ENCODE results near the gene FAM153A.
"Not testable (repeated sequence)": the region's sequence is repeated elsewhere in the genome, so short reads cannot be mapped to it uniquely, and the experiment has no call there.

FAM153A gene

DNA sequence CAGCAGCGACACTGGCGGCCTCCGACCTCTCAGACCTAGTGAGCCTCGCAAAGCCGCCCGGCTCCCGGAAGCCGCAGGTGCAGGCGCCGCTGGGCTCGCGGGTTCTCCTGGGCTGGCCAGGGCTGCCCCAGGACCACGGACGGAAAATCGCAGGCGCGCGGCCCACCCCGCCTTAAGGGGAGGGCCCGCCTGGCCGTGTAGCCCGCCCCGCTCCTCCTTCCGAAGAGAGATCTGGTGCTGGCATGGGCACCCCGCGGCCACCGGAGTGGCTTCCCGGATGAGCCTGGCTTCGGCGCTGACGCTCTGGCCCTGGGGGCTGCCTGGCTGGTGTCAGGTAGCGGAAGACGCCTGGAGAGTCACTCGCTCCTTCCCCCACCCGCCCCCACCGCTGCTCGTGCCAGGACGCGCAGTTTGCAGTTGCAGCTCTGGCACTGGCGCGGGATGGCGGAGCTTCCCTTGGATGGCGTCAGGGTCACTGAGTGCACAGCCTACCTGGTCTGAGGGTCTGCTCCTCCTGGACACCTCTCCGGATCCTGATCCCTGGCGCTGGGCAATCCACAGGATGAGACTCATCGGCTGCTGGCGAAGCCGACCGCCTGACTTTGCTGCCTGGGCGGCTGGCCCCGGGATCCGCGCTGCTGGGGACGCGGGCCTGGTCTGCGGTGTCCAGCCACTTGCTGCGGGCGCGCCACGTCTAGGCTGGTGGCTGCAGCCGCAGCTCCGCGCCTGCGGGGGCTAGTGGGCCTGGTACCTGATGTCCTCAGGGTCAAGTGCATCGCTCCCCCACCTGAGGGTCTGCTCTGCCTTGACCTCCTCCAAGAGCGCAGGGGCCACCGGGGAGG is at the start of gene FAM153A:
Gene FAM153A (minus strand): TSS at position 108 of the 842 bp plus-strand sequence.
- DNase-seq = not testable (repeated sequence)

DNA sequence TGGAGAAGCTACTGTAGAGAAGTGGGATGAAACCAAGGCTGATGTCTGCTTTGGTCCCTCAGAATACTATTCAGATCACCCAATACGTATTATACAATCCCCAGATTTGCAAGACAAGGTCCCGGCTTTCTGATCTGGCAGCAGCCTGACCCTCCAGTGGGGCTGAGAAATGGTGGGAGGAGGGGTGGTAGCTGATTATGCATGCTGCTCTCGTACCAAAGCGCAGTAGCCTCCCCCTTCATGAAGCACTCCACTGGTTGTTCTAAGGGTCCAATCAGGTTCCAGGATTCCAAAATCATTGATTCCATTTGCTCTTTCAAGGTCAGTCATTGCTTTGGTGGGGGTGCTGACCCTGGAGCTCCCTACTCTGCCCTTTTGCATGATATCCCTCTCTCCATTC is 49.6 kb upstream of the FAM153A start:
- not testable (repeated sequence) for DNase-seq

DNA sequence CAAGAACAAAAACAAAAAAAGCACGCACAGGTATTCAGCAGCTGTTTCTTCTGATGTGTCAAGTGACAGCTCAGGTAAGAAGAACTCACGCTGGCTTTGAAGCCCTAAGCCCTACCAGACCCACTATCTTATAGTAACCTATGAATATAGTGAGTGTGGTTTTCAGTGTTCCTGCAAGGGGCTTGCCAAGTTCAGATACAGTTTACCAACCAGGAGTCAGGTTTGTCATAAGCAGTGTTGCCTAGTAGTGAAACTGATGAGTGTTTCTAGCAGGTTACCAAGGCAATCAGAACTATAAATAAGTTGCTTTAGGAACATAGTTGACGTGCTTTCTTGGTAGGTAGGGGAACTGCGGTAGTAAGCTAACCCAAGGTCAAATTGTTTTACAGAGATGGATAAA is 43.4 kb upstream of the FAM153A start:
- not testable (repeated sequence) for DNase-seq

DNA sequence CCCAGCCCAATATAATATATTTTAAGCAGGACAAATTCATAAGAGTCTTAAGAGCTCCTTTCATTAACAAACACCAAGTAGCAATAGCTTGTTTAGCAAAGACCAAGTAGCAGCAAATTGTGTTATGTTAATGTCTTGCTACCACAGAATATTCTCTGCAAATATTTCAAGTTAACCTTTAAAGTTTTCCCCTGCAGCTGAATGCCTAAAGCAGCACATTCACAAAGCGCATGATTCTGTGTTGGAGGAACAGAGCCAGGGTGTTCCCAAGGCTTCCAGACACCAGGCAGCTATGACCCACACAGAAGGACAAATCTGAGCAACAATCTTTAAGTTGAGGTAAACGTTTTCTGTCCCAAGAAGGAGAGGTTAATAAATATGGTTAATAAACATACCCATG is 42.1 kb upstream of the FAM153A start:
- not testable (repeated sequence) for DNase-seq

DNA sequence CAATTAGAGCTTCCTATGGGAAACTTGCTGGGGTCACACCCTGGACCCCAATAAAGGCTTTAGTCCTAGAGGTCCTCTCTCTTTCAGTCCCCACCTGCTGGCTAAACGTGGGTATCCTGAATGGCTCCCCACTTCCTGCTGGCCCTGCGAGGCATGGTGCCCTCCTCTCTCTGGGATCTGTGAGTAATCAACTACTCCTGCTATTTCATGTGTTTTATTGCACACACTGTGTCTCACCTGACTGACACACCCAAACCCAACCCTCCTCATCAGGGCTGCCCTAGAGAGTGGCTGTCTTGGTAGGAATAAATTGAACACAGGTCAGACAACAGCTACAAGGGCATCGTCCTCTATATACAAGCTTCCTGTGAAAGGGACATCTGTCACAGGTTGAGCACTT is 39.8 kb upstream of the FAM153A start:
- not testable (repeated sequence) for DNase-seq

DNA sequence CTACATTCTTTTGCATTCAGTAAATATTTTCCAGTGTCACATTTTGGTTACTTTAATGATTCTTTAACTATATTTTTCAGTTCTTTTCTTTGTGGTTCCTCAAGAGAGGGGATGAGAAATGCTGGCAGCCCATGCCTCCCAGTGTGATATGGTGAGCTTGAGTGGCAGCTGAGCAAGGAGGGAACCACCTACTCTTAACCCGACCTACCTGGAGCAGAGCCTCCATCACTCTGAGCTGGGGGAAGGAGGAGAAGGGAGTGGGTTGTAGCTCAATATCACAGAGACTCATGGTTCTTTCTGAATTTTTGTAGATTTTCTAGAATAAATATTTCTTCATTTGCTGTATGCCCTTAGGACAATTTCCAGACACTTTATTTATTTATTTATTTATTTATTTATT is 37.0 kb upstream of the FAM153A start:
- not testable (repeated sequence) for DNase-seq

DNA sequence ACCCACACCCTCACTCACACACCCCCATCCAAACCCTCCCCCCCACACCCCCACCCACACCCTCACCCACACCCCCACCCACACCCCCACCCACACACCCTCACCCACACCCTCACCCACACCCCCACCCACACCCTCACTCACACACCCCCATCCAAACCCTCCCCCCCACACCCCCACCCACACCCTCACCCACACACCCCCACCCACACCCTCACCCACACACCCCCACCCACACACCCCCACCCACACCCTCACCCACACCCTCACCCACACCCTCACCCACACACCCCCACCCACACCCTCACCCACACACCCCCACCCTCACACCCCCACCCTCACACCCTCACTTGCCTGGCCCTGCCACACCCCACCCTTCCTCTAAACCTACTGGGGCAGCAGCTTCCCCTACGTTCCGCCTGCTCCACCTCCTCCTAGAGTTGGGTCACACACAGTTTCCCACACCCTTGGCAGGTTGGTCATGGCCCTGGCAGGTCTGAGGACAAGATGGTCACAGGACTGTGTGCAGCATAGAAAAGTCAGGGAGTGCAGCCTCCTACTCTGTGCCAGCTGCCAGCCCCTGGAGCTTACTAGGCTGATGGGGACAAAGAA is 30.2 kb upstream of the FAM153A start:
- DNase-seq = peak; percentile 40

DNA sequence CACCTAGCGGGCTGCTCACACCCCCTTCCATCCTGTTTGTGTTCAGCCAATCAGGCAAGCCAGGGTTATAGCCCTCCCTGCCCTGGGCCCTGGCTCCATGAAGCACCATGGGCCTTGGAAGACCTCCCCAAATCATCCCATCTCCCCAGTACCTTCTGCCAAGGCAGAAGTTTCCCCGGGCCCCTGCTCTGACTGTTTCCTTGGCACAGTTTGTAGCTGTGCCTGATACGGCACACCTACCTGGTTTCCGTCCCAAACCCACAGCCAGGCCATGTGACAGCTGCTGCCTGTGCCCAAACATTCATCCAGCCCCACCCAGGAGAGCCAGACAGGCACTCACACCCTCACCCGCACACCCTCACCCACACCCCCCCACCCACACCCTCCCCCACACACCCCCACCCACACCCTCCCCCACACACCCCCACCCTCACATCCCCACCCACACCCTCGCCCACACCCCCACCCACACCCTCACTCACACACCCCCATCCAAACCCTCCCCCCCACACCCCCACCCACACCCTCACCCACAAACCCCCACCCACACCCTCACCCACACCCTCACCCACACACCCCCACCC is 29.6 kb upstream of the FAM153A start:
- DNase-seq = peak; percentile 46

DNA sequence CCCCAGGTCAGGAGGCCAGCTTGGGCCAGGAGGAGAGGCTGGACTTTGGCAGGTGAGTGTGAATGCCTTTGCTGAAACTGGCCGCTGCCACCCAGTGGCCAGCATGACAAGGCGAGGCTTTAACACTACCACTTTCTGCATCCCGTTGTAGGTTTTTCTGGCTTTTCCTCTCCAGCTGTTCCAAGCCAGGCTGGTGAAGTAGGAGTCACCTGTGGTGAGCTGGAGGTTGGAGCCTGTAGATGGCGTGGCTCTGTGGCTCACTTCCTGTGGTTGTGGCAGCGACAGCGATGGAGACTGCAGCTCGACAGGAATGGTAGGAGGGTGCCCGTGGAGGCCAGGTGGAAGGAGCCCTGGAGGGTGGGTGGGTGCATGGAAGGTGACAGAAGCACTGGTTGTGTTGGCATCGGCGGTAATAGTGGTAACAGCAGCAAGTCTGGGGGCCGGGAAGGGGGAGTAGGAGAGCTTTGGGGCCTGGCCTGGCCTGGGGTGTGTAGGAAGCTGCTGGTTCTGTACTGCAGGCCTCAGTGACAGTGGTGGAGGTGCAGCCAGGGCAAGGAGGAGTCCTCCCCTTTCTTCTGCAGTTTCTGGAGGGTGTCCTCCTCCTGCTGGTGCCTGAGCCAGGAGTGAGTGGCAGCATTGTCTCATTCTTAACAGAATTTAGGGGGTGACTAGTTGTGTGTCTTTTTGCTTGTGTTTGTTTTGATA is 26.7 kb upstream of the FAM153A start:
- DNase-seq = not testable (repeated sequence)

DNA sequence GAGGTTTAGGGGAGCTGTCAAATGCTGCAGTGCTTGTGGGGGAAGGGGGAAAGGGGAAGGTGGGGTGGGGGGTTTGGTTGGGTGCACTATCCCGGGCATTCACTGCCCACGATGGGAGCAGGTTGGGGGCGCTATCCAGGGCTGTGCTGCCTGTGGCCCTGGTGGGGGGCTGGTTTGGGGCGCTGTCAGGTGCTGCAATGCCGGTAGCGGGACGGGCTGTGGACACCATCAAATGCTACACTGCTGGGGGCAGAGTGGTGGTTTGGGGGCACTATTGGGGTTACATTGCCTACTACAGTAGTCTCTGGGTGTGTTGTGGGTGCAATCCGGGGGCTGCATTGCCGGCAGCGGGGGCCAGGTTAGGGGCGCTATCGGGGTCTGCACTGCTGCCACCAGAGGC is 25.7 kb upstream of the FAM153A start:
- DNase-seq = not testable (repeated sequence)

DNA sequence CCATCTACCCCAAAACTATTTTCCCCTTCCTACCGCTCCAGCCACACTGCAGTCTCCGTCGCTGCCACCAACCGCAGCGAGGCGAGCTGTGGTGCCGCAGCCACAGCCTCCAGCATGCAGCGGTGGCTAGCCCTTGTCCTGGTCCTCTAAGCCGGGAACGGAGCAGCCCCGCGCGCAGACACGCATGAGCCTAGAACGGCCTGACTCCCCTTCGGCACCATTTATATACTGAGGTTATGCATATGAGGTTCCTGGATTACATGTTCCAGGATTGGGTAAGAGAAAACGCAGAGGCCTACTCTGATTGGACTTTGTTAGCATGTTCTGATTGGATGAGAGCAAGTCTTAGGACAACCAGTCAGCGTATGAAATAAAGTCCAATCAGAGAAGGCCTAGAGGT is 24.6 kb upstream of the FAM153A start:
- not testable (repeated sequence) for DNase-seq

DNA sequence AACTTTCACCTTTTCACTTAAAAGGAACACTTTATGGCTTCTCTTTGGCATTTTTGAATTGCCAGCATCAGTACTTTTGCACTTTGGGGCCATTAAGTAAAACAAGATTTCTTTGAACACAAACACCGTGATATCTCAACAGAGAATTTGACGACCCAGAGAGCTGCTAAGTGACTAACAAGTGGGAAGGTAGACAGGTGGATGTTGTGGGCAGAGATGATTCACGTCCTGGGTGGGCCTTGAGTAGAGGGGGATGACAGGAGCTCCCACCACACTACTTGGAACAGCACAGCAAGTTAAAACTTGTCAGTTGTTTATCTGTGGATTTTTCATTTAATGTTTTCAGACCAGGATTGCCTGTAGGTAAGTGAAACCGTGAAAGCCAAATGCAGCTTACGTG is 18.7 kb upstream of the FAM153A start:
- peak; percentile 7 for DNase-seq

DNA sequence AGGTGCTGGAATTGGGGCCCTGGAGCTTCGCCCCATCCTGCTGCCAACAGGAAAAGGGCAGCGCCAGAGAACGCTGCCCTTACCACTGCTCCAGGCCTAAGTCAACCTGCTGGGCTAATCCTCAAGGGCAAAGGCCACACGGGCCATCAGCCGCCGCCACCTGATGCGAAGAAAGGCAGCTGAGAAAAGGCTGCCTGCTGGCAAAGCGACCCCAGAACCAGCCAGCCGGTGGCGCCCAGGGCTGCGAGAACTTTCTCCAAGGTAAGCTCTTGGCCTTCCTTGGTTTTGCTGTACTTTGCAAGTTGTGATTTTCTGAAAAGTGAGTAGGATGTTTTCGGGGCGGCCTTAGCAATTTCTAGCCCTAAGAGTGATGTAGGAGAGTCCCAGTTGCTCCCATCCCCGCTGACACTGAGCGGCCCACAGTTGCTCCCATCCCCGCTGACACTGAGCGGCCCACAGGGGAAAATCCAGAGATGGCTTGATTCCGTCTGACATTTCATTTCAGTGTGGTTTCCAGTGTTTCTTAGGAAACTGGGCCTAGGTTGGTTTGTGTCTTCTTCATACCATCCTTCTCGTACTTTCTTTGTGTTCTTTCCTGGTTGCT is 15.6 kb upstream of the FAM153A start:
- peak; percentile 18 for DNase-seq

DNA sequence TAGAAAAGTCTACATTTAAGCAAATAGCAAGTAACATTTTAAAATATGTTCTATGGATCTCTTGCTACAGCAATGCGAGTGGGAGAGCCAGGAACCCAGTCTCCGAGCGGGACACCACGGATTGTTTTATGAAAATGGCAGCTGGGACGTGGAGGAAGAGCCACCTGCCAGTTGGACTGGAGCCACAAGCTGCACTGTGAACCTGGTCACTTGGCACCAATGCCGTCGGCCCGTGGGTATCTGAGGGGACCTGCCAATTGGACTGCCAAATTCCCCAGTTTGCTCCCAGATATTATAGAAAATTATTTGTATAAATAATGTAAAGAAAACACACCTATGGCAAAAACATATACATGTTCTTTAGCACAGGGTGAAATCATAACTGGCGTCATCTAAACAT is 10.6 kb upstream of the FAM153A start:
- DNase-seq = not testable (repeated sequence)

DNA sequence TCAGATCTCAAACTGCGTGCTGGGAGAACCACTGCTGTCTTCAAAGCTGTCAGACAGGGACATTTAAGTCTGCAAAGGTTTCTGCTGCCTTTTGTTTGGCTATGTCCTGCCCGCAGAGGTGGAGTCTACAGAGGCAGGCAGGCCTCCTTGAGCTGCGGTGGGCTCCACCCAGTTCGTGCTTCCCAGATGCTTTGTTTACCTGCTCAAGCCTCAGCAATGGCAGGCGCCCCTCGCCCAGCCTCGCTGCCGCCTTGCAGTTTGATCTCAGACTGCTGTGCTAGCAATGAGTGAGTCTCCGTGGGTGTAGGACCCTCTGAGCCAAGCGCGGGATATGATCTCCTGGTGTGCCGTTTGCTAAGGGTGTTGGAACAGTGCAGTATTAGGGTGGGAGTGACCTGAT is 8.9 kb upstream of the FAM153A start:
- DNase-seq = not testable (repeated sequence)

DNA sequence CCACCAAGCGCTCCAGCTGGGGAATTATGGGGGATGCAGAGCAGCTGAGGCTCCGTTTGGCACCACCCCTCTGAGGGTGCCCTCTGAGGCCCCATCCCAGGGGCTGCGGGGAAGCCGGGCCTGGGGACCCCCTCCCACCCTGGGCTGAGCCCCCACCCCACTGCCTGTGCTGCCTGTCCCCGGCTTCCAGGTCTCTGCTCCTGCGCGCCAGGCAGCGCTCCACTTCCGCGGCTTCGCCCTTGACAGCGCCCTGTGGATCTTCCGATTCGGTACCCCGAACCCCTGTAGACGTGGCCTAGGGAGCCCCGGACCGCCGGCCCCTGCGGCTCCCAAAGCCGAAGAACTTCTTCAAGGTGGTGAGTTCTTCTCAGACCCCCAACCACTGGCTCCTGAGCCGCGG is 530 bp downstream of the FAM153A start:
- not testable (repeated sequence) for DNase-seq

DNA sequence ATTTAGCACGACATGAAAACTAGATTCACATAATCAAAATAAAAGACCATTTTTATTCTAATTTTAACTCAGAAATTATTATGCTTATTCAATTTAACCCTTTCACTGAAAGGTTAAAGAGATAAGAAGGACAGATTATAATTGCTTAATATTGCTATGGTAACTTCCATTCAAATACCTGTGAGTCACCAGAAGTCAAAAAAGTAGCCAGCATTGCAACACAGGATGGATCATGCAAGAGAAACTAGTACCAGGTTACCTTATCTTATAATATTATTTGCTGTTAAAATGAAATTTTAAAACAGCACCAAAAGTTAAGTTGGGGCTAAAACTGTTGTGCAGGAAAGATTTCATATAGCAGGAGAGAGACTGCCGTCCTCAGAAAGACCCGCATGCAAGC is 11.5 kb downstream of the FAM153A start:
- DNase-seq = not testable (repeated sequence)

DNA sequence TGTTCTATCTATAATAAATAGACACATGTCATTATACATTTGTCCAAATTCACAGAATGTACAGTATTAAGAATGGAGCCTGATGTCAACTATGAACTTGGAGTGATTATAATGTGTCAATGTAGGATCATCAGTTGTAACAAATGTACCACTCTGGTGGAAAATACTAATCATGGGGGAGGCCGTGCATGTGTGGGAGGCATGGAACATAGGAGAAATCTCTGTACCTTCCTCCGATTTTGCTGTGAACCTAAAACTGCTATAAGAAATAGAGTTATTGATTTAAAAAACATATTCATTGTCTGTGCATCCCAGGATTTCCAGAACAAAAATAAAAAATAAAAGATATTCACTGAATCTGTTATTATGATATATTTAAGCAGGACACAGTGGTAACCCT is 12.1 kb downstream of the FAM153A start:
- not testable (repeated sequence) for DNase-seq

DNA sequence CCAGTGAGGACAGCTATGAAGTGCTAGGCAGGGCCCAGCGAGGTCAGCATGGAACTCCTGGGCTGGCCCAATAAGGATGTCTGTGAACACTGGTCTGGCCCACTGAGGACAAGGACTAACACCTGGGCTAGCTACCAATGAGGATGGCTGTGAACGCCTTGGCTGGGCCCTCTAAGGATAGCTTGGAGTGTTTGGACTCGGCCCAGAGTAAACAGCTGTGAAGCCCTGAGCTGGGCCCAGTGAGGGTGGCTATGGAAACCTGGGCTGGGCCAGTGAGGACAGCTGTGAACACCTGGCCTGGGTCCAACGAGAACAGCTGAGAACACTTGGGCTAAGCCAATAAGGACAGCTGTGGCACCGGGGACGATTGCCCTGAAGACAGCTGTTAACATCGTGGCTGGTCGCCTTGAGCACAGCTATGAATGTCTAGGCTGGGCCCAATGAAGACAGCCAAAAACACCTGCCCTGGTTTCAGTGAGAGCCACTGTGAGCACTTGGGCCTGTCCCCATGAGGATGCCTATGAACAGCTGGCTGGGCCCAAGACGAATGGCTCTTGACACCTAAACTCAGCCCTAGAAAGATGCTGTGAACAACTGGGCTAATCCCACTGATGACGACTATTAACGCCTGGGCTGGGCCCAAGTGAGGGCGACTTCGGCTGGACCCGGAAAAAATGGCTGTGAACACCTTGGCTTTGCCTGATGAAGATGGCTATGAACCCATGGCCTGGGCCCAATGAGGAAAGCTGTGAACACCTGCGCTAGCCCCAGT is 18.8 kb downstream of the FAM153A start:
- DNase-seq = not testable (repeated sequence)

DNA sequence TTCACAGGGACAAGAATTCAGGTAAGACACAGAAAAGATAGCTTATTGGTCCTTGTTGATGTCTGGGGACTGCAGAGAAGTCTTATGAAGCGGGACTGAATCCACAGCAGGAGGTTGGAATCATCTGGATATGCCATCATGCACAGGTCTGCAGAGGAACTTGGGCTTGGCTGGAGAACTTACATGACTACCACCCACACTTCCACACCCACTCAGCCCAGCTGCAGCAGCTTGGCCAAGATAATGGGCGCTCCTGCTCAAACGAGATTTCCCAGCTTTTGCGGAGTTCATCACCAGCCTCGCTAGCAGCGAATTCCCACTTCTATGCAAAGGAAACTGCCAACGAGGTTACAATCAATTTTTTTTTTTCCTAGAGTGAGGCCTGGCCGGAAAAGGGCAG is 21.7 kb downstream of the FAM153A start:
- DNase-seq = not testable (repeated sequence)

DNA sequence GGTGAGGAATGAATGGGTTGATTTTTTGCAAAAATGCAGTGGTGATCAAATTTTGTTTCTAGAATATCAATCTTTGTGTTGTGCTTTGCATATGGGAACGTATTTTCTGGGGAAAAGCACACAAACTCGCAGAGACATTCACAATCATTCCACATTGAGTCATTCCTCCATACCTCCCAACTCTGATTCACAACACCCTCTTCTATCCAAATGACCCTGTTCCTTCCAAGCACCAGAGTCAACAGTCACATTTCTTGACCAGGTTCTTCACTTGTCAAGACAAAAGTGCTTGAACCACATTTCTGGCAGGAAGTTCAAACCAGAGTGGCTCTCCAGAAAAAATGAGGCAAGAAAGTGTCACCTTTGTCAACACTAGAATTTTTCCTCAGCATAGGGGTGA is 35.3 kb downstream of the FAM153A start:
- not testable (repeated sequence) for DNase-seq

DNA sequence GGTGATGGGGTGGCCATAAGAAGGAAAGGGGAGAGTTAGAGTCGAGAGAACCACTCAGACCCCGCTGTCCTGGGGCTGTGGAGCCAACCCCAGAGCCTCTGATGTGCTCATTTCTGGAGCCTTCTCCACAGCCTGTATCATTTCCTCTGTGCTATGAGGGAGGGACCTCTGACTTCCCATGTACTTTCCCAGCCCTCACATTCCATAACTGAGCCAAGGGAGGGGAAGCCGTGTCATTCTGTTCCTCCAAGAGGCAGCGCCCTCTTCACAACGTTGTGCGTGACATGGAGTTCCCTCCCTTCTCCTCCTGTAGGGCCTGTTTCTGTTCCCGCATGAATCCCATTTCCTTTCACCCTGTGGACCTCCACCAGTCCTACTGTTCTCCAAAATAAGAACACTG is 57.8 kb downstream of the FAM153A start:
- not testable (repeated sequence) for DNase-seq
